HG03103 (cell line): Measurements from ENCODE around the gene FAM98B.

ENCODE experiments used
- ATAC-seq: cut with Tn5 transposase; IDR thresholded peaks from one replicate; pipeline ENCODE4 v1.9.1; 2021; ENCODE audit warnings: low read depth; ENCODE audit not compliant: unreplicated experiment

FAM98B gene

GRCh38 chr15:38534691-38535090 lies 80.8 kb downstream of the FAM98B start:
- ATAC-seq, result no peak

- no peak for ATAC-seq
Measured at GRCh38 chr15:38535491-38536200, 81.7 kb downstream of the FAM98B start.

- ATAC-seq, result no peak
Measured at GRCh38 chr15:38536201-38536676, 82.3 kb downstream of the FAM98B start.
